Aorta (tissue), 5 donors: Measurements from ENCODE around the gene HIBADH. TPM values are rescaled to one million over a fixed set of nuclear protein-coding genes. Genes with fewer than 3 reads are reported as not detected.

Experiments used
- ATAC-seq: fragments of 200-7000 bp; cut with Tn5 transposase; one replicate; pipeline ENCODE4 v1.9.1; 2022; ENCODE audit warnings: moderate library complexity; ENCODE audit not compliant: low FRiP score
- DNase-seq, 2 donors: peaks; one replicate each; pipeline ENCODE4 v3.0.0-alpha.2; 2020
- H3K27ac ChIP-seq, 2 donors: one replicate each; pipeline ENCODE4 v1.5.1; 2013; ENCODE audit warnings: low read length in 2 of 2, mild to moderate bottlenecking in 2 of 2, moderate library complexity in 2 of 2, control low read depth in 1 of 2, inconsistent platforms in 1 of 2, low read depth in 1 of 2
- H3K27me3 ChIP-seq, 2 donors: one replicate each; pipeline ENCODE4 v1.6.1; 2013; ENCODE audit warnings: control low read depth in 1 of 2, low read length in 1 of 2, mild to moderate bottlenecking in 1 of 2, moderate library complexity in 1 of 2; ENCODE audit not compliant: insufficient read depth in 2 of 2, control insufficient read depth in 1 of 2
- H3K36me3 ChIP-seq, 2 donors: one replicate each; pipeline ENCODE4 v1.6.1; 2013; ENCODE audit warnings: control low read depth in 1 of 2, low read length in 1 of 2, mild to moderate bottlenecking in 1 of 2; ENCODE audit not compliant: insufficient read depth in 2 of 2, control insufficient read depth in 1 of 2
- H3K4me1 ChIP-seq, 2 donors: one replicate each; pipeline ENCODE4 v1.6.1; 2013; ENCODE audit warnings: low read length in 2 of 2, control low read depth in 1 of 2, mild to moderate bottlenecking in 1 of 2, moderate library complexity in 1 of 2; ENCODE audit not compliant: insufficient read depth in 2 of 2, control insufficient read depth in 1 of 2
- H3K4me3 ChIP-seq, 2 donors: one replicate each; pipeline ENCODE4 v1.5.1; 2013; ENCODE audit warnings: low read length in 2 of 2, control low read depth in 1 of 2, mild to moderate bottlenecking in 1 of 2
- H3K9me3 ChIP-seq: one replicate; pipeline ENCODE4 v1.6.1; 2013; ENCODE audit warnings: mild to moderate bottlenecking, low read length; ENCODE audit not compliant: control insufficient read depth
- WGBS, 2 donors: extraction: QIAGEN DNeasy Blood & Tissue Kit; methylation state at CpG; one replicate each; pipeline ENCODE4 v1.1.7; 2013; 5-methylcytosine and 5-hydroxymethylcytosine counted together
- intact Hi-C, 2 donors: fragments of 100-400 bp; cut with DNase I; formaldehyde crosslinking; loops; one replicate each; pipeline versions ENCODE4 v1.14.2 to v1.15.0; 2022
- polyA plus RNA-seq, 2 donors: library from polyadenylated mRNA; stranded (reverse); fragments of 200-250 nt; gene quantifications; one replicate each; pipeline ENCODE4 v1.2.3, GENCODE V29; 2013
- total RNA-seq, 2 donors: library from RNA; stranded (reverse); fragmentation: NEBNext Ultra II Directional; extraction: Animal tissue kit (Norgen Biotek cat#: 25700); gene quantifications; one replicate each; pipeline ENCODE4 v1.2.1, GENCODE V29; 2021
- donor health status: healthy with polysubstance abuse.
- donor health status: Bipolar disorder and iron deficiency.
- donor health status: DM: no; HTN: no; CAD: no.
- donor health status: DM: no; HTN: no; CAD: no.
- donor health status: DM: yes; HTN: yes; CAD: no.

Gene HIBADH
- total and polyA plus RNA-seq, 4 donors = 22.4 to 32.5 (median 30.2) TPM

GRCh38 chr7:27670676-27671075 is 8.0 kb upstream of the HIBADH start:
- WGBS, 2 donors = 51 to 69% methylated on average over 2 of the region's 2 CpGs
- Histone ChIP-seq H3K27me3 (no peaks in the 10 kb centered on the region), H3K27ac (no peak overlapping the region), H3K4me1 (no peaks in the 10 kb centered on the region), H3K9me3 (no peaks in the 10 kb centered on the region), H3K4me3 (no peak overlapping the region), H3K36me3 (no peaks in the 10 kb centered on the region)
- intact Hi-C loops = no loop called here
- DNase-seq (no peak), ATAC-seq (no peak)

GRCh38 chr7:27670177-27670576 is 7.5 kb upstream of the HIBADH start:
- no peaks in the 10 kb centered on the region for H3K36me3 ChIP-seq
- intact Hi-C loops = no loop called here
- WGBS, 2 donors = 89 to 91% methylated on average over 2 of the region's 2 CpGs
- H3K27ac ChIP-seq = no peak overlapping the region
- DNase-seq = no peak
- H3K4me3 ChIP-seq = no peak overlapping the region
- no peaks in the 10 kb centered on the region for H3K27me3 ChIP-seq
- no peaks in the 10 kb centered on the region for H3K4me1 ChIP-seq
- no peaks in the 10 kb centered on the region for H3K9me3 ChIP-seq
- no peak for ATAC-seq

- no peaks in the 10 kb centered on the region for H3K9me3 ChIP-seq
- no peak overlapping the region for H3K4me3 ChIP-seq
- intact Hi-C loops = no loop called here
- H3K36me3 ChIP-seq = no peaks in the 10 kb centered on the region
- H3K27me3 ChIP-seq = no peaks in the 10 kb centered on the region
- no peak overlapping the region for H3K27ac ChIP-seq
- no peak for DNase-seq
- no peaks in the 10 kb centered on the region for H3K4me1 ChIP-seq
- ATAC-seq = no peak
Measured at GRCh38 chr7:27665531-27665930, 2.8 kb upstream of the HIBADH start.

- H3K4me1 ChIP-seq = no peaks in the 10 kb centered on the region
- no peak overlapping the region for H3K4me3 ChIP-seq
- WGBS, 2 donors = 75 to 82% methylated on average over 3 of the region's 3 CpGs
- H3K27ac ChIP-seq = no peak overlapping the region
- DNase-seq = no peak
- no peaks in the 10 kb centered on the region for H3K27me3 ChIP-seq
- no peak for ATAC-seq
- intact Hi-C loops = loop anchor here (2.0 to 5.0 kb wide), 2 partner anchors 73 to 77 kb away; partner anchors contain the start of gene TAX1BP1 (in 1 of the 2)
- no peaks in the 10 kb centered on the region for H3K36me3 ChIP-seq
- H3K9me3 ChIP-seq = no peaks in the 10 kb centered on the region
Measured at GRCh38 chr7:27663989-27664331, 1.3 kb upstream of the HIBADH start.

- H3K4me3 ChIP-seq = peak overlapping the region; percentile 72 to 77
- no peaks in the 10 kb centered on the region for H3K36me3 ChIP-seq
- intact Hi-C loops = loop anchor here (2.0 to 5.0 kb wide), 2 partner anchors 75 to 79 kb away; partner anchors contain the start of gene TAX1BP1 (in 1 of the 2)
- WGBS, 2 donors = 5 to 6% methylated on average over 18 of the region's 18 CpGs
- H3K9me3 ChIP-seq = no peaks in the 10 kb centered on the region
- H3K27ac ChIP-seq = peak overlapping the region in 1 of 2 donors; percentile 43
- ATAC-seq (peak; percentile 33), DNase-seq (peak in 1 of 2 donors; percentile 44)
- H3K4me1 ChIP-seq = no peaks in the 10 kb centered on the region
- no peaks in the 10 kb centered on the region for H3K27me3 ChIP-seq
Measured at GRCh38 chr7:27661811-27662489, 733 bp downstream of the HIBADH start.

- Histone ChIP-seq H3K9me3 (no peaks in the 10 kb centered on the region), H3K27me3 (no peaks in the 10 kb centered on the region), H3K27ac (no peak overlapping the region), H3K4me3 (no peak overlapping the region), H3K36me3 (no peaks in the 10 kb centered on the region), H3K4me1 (no peaks in the 10 kb centered on the region)
- no peak for DNase-seq
- ATAC-seq = no peak
- intact Hi-C loops = no loop called here
- WGBS, 2 donors = 82 to 89% methylated on average over 2 of the region's 2 CpGs
Measured at GRCh38 chr7:27656724-27657123, 6.0 kb downstream of the HIBADH start.

GRCh38 chr7:27655184-27655583 is 7.5 kb downstream of the HIBADH start:
- no peak for DNase-seq
- Histone ChIP-seq H3K36me3 (no peaks in the 10 kb centered on the region), H3K4me3 (no peak overlapping the region), H3K27me3 (no peaks in the 10 kb centered on the region), H3K4me1 (no peaks in the 10 kb centered on the region), H3K9me3 (no peaks in the 10 kb centered on the region), H3K27ac (no peak overlapping the region)
- intact Hi-C loops = no loop called here
- ATAC-seq = no peak
- 92 to 98% methylated on average over 1 of the region's 1 CpG for WGBS, 2 donors

- Histone ChIP-seq H3K4me3 (no peak overlapping the region), H3K36me3 (no peaks in the 10 kb centered on the region), H3K27me3 (no peaks in the 10 kb centered on the region), H3K27ac (no peak overlapping the region), H3K4me1 (no peaks in the 10 kb centered on the region), H3K9me3 (no peaks in the 10 kb centered on the region)
- intact Hi-C loops = no loop called here
- DNase-seq (no peak), ATAC-seq (no peak)
- WGBS, 2 donors = 94 to 95% methylated on average over 6 of the region's 6 CpGs
Measured at GRCh38 chr7:27652518-27652917, 10.2 kb downstream of the HIBADH start.

- Histone ChIP-seq H3K4me1 (no peaks in the 10 kb centered on the region), H3K27ac (no peak overlapping the region), H3K36me3 (no peaks in the 10 kb centered on the region), H3K9me3 (no peaks in the 10 kb centered on the region), H3K27me3 (no peaks in the 10 kb centered on the region), H3K4me3 (no peak overlapping the region)
- ATAC-seq = no peak
- intact Hi-C loops = no loop called here
- no peak for DNase-seq
Measured at GRCh38 chr7:27651702-27652101, 11.0 kb downstream of the HIBADH start.
